Hematopoietic multipotent progenitor cell treated with erythropoietin and hydrocortisone succinate and interleukin-3 and kit ligand, for 4 days (in vitro differentiated cells): ENCODE measurements around the gene NCKAP5L.
"Not testable (repeated sequence)": the region's sequence is repeated elsewhere in the genome, so short reads cannot be mapped to it uniquely, and the experiment has no call there.

ENCODE experiments used
- DNase-seq: peaks from one replicate; pipeline ENCODE4 v3.0.0-alpha.2; 2015

Gene NCKAP5L

DNA sequence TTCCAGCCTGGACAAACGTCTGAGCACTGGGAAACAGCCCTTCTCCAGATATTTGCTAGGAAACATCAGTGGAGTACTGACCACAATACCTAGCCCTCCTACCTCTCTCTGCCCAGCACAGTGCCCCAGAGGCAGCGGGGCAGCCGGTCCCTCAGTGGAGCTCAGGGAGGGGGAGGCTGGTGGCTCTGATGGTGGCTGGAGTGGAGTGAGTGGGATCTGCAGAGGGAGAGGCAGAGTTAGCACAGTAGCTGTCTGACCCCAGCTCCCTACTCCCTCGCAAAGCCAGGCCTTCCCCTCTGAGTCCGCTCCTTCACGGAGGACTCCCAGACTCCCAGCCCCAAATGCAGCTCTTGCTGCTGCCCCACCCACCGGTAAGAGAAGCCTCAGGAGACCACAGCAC lies 30.0 kb downstream of the NCKAP5L start:
- DNase-seq, result no peak

GRCh38 chr12:49797449-49797776 lies 30.8 kb downstream of the NCKAP5L start:
- no peak for DNase-seq

DNA sequence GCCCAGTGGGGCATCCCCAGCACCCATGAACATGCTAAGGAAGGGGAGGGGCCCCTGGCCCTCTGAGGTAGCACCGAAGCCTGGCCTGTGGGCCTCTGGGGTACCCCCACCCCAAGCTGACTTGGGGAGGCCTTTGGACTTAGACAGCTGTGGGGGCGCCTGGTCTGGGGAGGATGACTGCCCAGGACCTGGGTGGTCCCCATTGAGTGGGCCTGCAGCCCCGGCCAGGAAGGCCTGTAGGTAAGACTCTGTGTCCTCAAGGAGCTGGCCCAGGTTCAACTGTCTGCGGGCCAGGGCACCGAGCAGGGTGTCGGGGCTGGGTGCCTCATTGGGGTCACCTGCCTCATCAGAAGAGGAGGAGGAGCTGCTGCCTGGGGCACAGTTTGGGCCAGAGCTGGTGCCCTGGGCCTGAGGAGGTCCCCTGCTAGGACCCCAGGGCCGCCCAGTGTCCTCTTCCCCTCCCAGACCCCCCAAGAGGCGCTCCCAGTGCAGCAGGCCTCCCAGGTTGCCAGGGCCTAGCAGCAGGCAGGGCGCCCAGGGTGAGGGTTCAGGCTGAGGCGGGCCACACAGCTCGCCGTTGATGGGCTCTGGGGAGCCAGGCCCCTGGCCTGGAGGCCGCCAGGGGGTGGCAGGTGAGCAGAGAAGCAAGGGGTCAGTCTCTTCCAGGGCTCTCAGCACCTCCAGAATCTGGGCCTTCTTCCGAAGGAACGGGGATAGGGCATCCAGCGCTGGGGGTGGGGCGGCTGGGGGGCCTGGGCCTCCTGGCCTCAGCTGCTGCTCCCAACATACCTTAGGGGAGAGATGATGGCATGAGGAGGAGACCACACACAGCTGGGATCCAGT lies 31.4 kb downstream of the NCKAP5L start:
- DNase-seq, result no peak

DNA sequence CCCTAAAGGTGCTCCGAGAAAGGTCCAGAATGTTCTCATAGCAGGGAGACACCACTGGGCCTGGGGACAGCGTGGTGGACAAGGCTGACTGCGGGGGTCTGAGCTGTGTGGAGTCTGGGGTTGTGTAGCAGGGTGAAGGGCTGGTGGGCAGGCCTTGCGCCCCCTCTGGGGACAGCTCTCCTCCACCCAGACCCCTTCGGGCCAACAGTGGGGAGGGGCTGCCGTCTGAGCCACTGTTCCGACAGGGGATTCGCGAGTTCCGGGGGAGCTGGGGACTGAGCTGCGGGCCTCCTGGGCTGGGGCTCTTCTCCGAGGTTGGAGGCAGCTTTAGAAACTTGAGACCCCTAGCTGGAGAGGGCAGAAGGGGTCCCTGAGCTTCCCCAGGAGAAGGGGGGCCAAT lies 32.1 kb downstream of the NCKAP5L start:
- no peak for DNase-seq

DNA sequence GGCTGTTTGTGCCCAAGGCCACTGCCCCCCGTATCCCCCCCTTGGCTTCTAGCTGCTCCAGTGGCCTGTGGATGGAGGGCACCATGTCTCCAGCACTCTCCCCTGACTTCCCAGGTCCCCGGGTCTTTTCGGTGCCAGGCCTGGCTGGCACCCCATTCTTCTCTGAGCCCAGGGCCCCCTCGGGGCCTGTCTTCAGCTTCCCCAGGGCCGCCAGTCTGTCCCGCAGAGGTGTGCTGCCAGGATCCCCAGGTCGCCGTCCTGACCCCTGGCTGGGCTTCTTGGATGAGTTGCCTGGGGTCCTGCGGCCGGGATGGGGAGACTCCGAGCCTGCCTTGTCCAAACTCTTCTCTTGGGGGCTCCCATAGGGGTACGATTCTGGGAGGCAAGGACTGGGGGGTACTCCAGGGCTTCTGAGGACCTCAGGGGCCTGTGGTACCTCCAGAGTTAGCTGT lies 32.5 kb downstream of the NCKAP5L start:
- DNase-seq, result no peak

GRCh38 chr12:49794811-49795653 lies 33.2 kb downstream of the NCKAP5L start:
- DNase-seq, result no peak

GRCh38 chr12:49794021-49794420 lies 34.2 kb downstream of the NCKAP5L start:
- DNase-seq, result no peak

- no peak for DNase-seq
Observed at GRCh38 chr12:49793620-49794019, 34.6 kb downstream of the NCKAP5L start.

DNA sequence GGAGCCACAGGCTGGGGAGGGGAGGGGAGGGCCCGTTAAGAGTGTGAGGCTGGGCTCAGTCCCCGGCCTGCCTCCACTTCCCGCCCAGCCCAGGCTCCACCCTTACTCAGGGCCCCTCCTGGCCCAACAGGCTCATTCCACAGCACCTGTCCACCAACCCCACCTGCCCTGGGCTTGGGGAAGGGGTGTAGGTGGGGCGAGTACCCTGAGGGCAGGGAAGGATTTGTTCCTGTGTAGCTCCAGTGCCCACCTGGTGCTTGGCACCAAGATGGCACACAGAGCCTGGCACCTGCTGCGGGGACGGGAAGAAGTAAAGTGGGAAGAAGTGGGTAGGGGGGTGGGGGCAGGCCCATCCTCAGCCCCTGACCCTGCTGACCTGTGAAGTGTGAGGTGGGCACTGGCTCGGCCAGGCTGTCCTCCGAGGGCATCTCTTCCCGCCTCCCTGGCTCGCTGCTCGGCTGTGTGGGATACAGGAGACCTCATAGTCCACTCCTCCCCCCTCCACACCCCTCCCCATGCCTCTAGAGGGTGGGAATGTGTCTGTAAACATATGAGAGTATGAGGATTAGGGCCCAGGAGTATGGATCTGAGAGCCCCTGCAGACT lies 35.1 kb downstream of the NCKAP5L start:
- no peak for DNase-seq

DNA sequence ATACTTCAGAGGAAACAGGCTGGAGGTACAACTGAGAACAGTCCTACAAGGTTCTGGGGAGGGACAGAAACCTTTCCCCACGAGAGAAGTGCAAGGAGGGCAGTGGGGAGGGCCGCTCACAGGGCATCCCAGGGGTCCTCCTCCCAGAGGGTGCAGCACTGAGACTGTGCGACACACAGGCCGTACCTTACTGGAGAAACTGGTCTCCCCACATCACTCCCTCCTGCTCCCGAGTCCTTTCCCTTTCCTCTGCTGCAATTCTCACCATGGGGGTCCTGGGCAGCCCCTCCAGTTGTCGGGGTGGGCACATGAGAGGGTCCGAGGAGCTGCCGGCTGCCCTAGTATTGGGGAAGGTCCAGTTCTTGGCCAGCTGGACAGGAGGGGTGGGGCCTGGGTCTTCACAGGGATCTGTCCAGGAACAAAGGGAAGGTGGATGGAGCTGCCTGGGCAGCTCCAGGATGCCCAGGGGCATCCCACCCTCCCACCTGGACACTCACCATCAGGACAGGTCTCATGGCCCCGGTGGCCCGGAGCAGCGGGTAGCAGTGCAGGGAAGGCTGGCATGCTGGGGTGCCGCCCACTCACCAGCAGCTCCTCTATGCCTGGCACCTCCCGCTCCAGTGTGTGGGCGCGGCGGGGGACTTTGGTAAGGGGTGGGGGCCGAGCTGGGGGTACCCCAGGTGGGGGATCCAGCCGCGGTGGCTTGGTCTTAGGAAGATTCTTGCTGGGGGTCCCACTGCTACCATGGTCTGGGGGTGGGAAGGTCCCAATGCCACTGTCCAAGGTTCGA lies 35.8 kb downstream of the NCKAP5L start:
- DNase-seq, result no peak

GRCh38 chr12:49791700-49792099 lies 36.5 kb downstream of the NCKAP5L start:
- no peak for DNase-seq

DNA sequence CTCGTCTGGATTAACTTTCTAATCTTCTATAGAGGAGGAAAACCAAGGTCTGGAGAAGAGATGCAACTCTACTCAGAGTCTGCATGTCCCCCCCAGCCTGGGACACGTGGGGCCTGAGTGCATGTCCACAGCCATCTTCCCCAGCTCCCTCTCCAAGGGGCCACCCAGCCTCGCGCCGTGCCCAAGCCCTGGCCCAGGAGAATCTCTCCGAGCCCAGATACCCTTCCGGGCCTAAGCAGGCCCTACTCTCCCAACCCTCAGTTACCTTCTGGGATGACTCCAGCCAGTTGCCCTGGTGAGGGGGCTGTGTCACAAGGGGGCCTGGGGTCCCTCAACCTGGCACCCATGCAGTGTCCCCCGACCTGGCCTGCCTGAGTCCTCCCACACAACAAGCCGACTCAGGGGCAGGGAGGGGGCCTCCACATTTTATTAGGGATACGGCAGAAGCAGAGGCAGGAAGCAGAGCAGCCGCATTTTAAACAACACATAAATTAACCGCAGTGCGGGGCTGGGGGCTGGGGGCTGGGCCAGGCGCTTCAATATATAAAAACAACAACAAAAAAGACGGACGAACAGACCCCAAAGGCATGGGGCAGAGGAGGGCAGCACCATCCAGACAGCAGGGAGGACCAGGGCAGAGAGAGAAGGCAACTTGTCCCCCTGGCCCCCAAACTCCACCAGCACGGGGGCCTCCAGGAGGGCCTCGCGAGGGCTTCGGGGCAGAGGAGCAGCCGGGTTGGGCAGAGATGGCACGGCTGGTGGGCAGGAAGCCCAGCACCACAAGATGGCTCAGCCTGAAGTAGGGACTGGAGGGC lies 37.3 kb downstream of the NCKAP5L start:
- no peak for DNase-seq

DNA sequence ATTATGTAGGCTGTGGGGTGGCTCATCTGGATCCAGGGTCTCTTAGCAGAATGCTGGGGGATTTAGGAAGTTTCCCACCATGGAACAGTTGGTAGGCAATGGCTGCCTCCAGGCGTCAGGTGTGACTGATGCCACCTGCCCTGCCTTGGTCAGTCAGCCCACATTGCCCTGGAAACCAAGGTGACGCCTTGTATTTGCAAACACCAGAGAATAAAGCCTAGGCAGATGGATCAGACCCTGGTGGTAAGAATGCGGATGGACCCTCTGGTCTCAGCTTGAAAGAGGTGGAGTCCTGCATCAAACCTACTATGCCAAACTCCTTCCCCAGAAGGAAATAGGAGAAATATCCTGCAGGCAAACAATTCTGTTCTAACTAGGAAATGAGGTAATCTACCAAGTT lies 38.2 kb downstream of the NCKAP5L start:
- no peak for DNase-seq

GRCh38 chr12:49787672-49788071 lies 40.5 kb downstream of the NCKAP5L start:
- no peak for DNase-seq

- DNase-seq, result peak; percentile 35
Observed at GRCh38 chr12:49784756-49785409, 43.3 kb downstream of the NCKAP5L start.

DNA sequence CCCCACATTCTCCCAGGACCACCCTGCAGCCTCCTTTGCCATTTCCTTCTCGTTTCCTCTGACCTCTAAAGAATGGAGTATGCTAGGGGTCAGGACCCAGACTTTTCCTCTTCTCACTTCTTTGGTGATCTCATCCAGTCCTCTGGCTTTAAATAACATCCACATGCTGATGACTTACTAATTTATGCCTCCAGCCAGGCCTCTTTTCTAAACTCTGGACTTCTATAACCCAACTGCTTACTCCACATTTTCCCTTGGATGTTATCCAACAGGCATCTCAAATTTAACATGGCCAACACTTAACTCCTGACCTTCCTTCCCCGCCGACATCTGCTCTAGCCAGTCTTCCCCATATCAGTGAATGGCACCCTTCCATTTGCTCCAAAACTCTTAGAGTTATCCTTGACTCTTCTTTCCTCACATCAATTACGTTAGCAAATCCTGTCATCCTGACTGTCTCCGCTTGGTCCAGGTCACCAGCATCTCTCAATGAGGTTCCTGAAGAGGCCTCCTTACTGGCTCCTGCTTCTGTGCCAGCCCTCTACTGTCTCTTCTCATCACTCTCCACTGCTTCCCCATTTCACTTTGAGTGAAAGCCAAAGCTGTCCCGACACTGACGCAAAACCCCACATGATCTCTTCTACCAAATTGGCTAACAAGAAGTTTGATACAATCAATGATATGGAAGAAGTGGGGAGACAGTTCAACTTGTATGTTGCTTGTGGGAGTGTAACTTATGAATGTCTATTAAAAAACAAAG lies 44.1 kb downstream of the NCKAP5L start:
- peak; percentile 76 for DNase-seq

DNA sequence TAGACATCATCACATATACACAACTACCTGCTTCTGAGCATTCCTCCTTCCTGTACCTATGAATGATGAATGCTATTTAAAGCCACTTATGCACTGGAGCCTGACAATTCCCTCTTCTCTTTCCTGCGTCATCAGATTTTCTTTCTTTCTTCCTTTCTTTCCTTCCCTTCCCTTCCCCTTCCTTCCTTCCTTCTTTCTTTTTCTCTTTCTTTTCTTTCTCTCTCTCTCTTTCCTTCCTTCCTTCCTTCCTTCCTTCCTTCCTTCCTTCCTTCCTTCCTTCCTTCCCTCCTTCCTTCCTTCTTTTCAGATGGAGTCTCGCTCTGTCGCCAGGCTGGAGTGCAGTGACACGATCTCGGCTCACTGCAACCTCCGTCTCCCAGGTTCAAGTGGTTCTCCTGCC lies 47.3 kb downstream of the NCKAP5L start:
- not testable (repeated sequence) for DNase-seq

- no peak for DNase-seq
Observed at GRCh38 chr12:49779581-49779980, 48.6 kb downstream of the NCKAP5L start.

DNA sequence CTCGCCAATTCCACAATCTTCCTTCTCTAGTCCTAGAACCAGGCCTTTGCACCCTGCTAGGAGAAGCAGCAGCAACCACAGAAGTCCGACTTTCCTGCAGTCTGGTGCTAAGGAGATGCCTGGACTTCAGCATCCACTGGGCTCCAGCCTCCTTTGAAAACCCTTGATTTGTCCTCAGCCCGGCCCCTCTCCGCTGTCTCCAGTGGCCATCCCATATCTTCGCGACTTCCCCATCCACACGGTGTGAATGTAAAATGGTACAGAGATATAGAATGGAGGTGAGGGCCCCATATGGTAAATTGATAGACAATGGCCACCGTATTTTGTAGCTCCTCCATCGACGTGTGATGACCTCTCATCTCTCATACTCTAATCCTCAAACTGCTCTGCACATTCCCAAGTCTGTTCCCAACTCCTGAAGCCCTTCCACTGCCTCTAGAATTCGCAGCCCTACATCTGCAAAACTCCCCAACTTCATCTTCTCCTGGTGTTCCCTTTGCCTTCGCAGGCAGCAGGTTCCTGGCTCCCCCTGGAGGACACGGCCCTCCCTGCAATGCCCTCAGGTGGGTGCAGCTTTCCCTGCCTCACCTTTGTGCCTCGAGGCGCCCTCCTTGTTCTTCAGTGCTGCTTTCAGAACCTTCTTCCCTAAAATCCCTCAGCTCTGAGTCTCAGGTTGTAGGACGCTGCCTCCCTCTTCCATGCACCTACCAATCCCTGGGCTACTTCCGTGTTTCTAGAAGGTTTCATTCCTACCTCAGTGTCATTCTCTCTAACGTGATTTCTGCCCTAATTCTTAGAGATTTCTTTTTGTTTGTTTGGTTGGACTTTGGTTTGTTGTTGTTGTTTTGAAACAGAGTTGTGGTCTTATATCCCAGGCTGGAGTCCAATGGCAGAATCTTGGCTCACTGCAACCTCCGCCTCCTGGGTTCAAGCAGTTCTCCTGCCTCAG lies 50.1 kb downstream of the NCKAP5L start:
- peak; percentile 55 for DNase-seq
